Astrocyte (in vitro differentiated cells and primary cell): ENCODE results near the gene DUS1L.

Experiments used
- EZH2 ChIP-seq: IDR thresholded peaks from 2 replicates; pipeline ENCODE4 v1.6.1; 2012; ENCODE audit warnings: mild to moderate bottlenecking, low read length, inconsistent platforms; ENCODE audit not compliant: insufficient read depth
- TF ChIP-seq, protein P1 (sequence below): IDR thresholded peaks from 2 replicates; pipeline ENCODE4 v1.5.1; 2011; ENCODE audit warnings: low read depth, mild to moderate bottlenecking, inconsistent platforms, low read length, moderate library complexity; ENCODE audit not compliant: insufficient read depth

DNA sequence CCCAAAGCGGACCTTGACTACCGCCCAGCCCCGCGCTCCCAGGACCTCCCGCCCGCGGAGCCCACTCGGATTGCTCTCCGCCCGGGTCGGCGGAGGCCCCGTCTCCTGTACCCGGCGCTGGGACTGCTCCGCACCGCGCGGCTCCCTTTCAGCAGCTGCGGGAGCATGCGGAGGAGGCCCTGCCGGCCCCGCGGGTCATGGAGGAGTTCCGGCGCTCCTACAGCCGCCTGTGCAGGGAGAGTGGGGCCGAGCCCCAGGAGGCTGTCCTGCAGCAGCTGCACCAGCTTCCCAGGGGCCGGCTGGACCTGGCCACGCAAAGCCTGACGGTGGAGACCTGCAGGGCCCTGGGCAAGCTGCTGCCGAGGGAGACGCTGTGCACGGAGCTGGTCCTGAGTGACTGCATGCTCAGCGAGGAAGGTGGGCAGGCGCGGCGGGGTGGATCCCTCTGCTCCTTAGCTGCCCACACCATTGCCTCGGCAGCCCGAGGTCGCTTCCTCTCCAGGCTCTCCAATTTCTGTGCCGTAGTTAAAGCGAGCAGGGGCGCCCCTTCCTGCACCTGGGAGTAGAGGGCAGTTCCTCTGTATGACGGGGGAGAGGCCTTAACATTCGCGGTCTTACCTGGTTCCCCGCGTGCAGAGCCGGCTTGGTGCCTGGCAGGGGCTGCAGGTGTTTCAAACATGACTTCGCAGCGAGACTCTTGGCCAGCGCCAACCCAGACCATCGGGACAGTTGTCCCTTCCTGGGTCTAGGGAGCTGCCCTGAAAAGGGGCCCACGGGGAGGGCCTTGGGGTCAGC lies 42.0 kb downstream of the DUS1L start:
- TF ChIP-seq, protein P1, sequence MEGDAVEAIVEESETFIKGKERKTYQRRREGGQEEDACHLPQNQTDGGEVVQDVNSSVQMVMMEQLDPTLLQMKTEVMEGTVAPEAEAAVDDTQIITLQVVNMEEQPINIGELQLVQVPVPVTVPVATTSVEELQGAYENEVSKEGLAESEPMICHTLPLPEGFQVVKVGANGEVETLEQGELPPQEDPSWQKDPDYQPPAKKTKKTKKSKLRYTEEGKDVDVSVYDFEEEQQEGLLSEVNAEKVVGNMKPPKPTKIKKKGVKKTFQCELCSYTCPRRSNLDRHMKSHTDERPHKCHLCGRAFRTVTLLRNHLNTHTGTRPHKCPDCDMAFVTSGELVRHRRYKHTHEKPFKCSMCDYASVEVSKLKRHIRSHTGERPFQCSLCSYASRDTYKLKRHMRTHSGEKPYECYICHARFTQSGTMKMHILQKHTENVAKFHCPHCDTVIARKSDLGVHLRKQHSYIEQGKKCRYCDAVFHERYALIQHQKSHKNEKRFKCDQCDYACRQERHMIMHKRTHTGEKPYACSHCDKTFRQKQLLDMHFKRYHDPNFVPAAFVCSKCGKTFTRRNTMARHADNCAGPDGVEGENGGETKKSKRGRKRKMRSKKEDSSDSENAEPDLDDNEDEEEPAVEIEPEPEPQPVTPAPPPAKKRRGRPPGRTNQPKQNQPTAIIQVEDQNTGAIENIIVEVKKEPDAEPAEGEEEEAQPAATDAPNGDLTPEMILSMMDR = no peak
- TF ChIP-seq EZH2 = no peak
